Ovary (tissue), 3 donors: ENCODE measurements around the gene COL5A1.

Source experiments
- CTCF ChIP-seq, 3 donors: fragments of 450-650 bp in 2 of 3; fragments of 200-600 bp in 1 of 3; IDR thresholded peaks; one replicate each; pipeline versions ENCODE4 v1.5.1 to v1.8.0; 2016 to 2022; ENCODE audit warnings: antibody characterized with exemption in 3 of 3, mild to moderate bottlenecking in 1 of 3
- EP300 ChIP-seq: sonication (generic); formaldehyde crosslinking; IDR thresholded peaks from one replicate; pipeline ENCODE4 v1.6.1; 2017; ENCODE audit warnings: antibody characterized with exemption
- POLR2A ChIP-seq: fragments of 450-650 bp; IDR thresholded peaks from one replicate; pipeline ENCODE4 v1.6.1; 2017; ENCODE audit warnings: antibody characterized with exemption, mild to moderate bottlenecking, moderate library complexity
- donor health status: DM: no; HTN: no; CAD: no.

- TF ChIP-seq POLR2A (no peak), CTCF (IDR thresholded peaks at IDR 0.05) (no peak), EP300 (no peak)
These were observed 964 bp upstream of the COL5A1 start for GRCh38 chr9:134640506-134641172.
